Measurements from ENCODE around the gene GATB. TPM values are rescaled to one million over a fixed set of nuclear protein-coding genes. Genes with fewer than 3 reads are reported as not detected.

GATB gene
- total and polyA plus RNA-seq, 2 donors (not counting 1 experiment from before 2014, with no cell fraction given) = 11.6 to 19.2 TPM

- no peak for TF ChIP-seq EZH2 (IDR thresholded peaks at IDR 0.05; ENCODE audit: borderline replicate concordance, insufficient read depth, low read depth, low read length, poor library complexity, severe bottlenecking)
- TF ChIP-seq CTCF (IDR thresholded peaks at IDR 0.05) = no peak
- Mint-ChIP-seq H3K4me1 (no peaks in the 10 kb centered on the region), H3K4me3 (no peak overlapping the region), H3K9me3 (ENCODE audit: insufficient read depth) (no peaks in the 10 kb centered on the region), H3K27me3 (no peaks in the 10 kb centered on the region), H3K27ac (no peak overlapping the region)
- intact Hi-C loops (cut with micrococcal nuclease) = no loop called here
- Histone ChIP-seq H3K4me2 (replicated peaks; ENCODE audit: low read depth, low read length, poor library complexity, severe bottlenecking) (no peak overlapping the region), H4K20me1 (ENCODE audit: control insufficient read depth, insufficient read depth, low read length, poor library complexity, severe bottlenecking) (no peaks in the 10 kb centered on the region), H3K9ac (ENCODE audit: low read length) (no peak overlapping the region), H3K9me3 (ENCODE audit: control extremely low read depth in 1 of 3, control insufficient read depth in 2 of 3, insufficient read depth in 1 of 3, low read length in 2 of 3) (no peaks in the 10 kb centered on the region), H3K36me3 (replicated peaks in 1 of 2; ENCODE audit: control extremely low read depth in 1 of 2, control insufficient read depth in 1 of 2, extremely low read depth in 1 of 2, insufficient read depth in 2 of 2, low read length in 1 of 2) (peaks cover 0 to 33% of the 10 kb centered on the region in 2 experiments), H3K4me3 (ENCODE audit: control extremely low read depth in 1 of 5, extremely low read depth in 1 of 5, insufficient read depth in 1 of 5, low read depth in 2 of 5, low read length in 4 of 5) (no peak overlapping the region), H2AFZ (ENCODE audit: insufficient read depth, low read depth, low read length, poor library complexity, severe bottlenecking) (no peak overlapping the region), H3K79me2 (ENCODE audit: control insufficient read depth, insufficient read depth, low read length) (no peaks in the 10 kb centered on the region), H3K27me3 (replicated peaks in 1 of 4; ENCODE audit: control extremely low read depth in 1 of 4, control insufficient read depth in 3 of 4, insufficient read depth in 4 of 4, low read length in 3 of 4) (no peaks in the 10 kb centered on the region), H3K27ac (ENCODE audit: low read length in 2 of 2) (no peak overlapping the region), H3K4me1 (ENCODE audit: control insufficient read depth in 2 of 2, insufficient read depth in 2 of 2, low read length in 2 of 2) (no peaks in the 10 kb centered on the region)
- DNase-seq (no peak), ATAC-seq (ENCODE audit: low read depth) (no peak)
- CTCF ChIA-PET = interaction anchor here (0.6 kb wide), 1 partner anchor 14 kb away, joined by 3 read pairs; no protein-coding TSS in a partner anchor
- 91% methylated on average over 5 of the region's 5 CpGs for WGBS (ENCODE audit: insufficient coverage)
- POLR2A ChIA-PET = no interaction called here
Observed at GRCh38 chr4:151685303-151685702, 75.5 kb downstream of the GATB start.

GRCh38 chr4:151681085-151681484 is 79.7 kb downstream of the GATB start:
- 100% methylated on average over 1 of the region's 4 CpGs for WGBS (ENCODE audit: insufficient coverage)
- Histone ChIP-seq H2AFZ (ENCODE audit: insufficient read depth, low read depth, low read length, poor library complexity, severe bottlenecking) (no peak overlapping the region), H3K4me2 (replicated peaks; ENCODE audit: low read depth, low read length, poor library complexity, severe bottlenecking) (no peak overlapping the region), H3K4me3 (ENCODE audit: control extremely low read depth in 1 of 5, extremely low read depth in 1 of 5, insufficient read depth in 1 of 5, low read depth in 2 of 5, low read length in 4 of 5) (no peak overlapping the region), H3K27ac (ENCODE audit: low read length in 2 of 2) (no peak overlapping the region), H3K9me3 (ENCODE audit: control extremely low read depth in 1 of 3, control insufficient read depth in 2 of 3, insufficient read depth in 1 of 3, low read length in 2 of 3) (no peaks in the 10 kb centered on the region), H3K4me1 (ENCODE audit: control insufficient read depth in 2 of 2, insufficient read depth in 2 of 2, low read length in 2 of 2) (no peaks in the 10 kb centered on the region), H3K36me3 (replicated peaks in 1 of 2; ENCODE audit: control extremely low read depth in 1 of 2, control insufficient read depth in 1 of 2, extremely low read depth in 1 of 2, insufficient read depth in 2 of 2, low read length in 1 of 2) (peaks cover 0 to 22% of the 10 kb centered on the region in 2 experiments), H3K79me2 (ENCODE audit: control insufficient read depth, insufficient read depth, low read length) (no peaks in the 10 kb centered on the region), H3K27me3 (replicated peaks in 1 of 4; ENCODE audit: control extremely low read depth in 1 of 4, control insufficient read depth in 3 of 4, insufficient read depth in 4 of 4, low read length in 3 of 4) (no peaks in the 10 kb centered on the region), H3K9ac (ENCODE audit: low read length) (no peak overlapping the region), H4K20me1 (ENCODE audit: control insufficient read depth, insufficient read depth, low read length, poor library complexity, severe bottlenecking) (no peaks in the 10 kb centered on the region)
- Mint-ChIP-seq H3K4me3 (no peak overlapping the region), H3K4me1 (no peaks in the 10 kb centered on the region), H3K27ac (no peak overlapping the region), H3K27me3 (no peaks in the 10 kb centered on the region), H3K9me3 (ENCODE audit: insufficient read depth) (no peaks in the 10 kb centered on the region)
- ChIA-PET CTCF (no interaction called here), POLR2A (no interaction called here)
- no peak for TF ChIP-seq EZH2 (IDR thresholded peaks at IDR 0.05; ENCODE audit: borderline replicate concordance, insufficient read depth, low read depth, low read length, poor library complexity, severe bottlenecking)
- TF ChIP-seq CTCF (IDR thresholded peaks at IDR 0.05) = no peak
- intact Hi-C loops (cut with micrococcal nuclease) = no loop called here
- no peak for ATAC-seq (ENCODE audit: low read depth)
- no peak for DNase-seq
